EH (cell line): Measurements from ENCODE around the gene FUT1.

ENCODE experiments used
- DNase-seq: peaks from one replicate; pipeline ENCODE4 v3.0.0-alpha.2; 2015; ENCODE audit warnings: low read depth

The FUT1 gene

DNA sequence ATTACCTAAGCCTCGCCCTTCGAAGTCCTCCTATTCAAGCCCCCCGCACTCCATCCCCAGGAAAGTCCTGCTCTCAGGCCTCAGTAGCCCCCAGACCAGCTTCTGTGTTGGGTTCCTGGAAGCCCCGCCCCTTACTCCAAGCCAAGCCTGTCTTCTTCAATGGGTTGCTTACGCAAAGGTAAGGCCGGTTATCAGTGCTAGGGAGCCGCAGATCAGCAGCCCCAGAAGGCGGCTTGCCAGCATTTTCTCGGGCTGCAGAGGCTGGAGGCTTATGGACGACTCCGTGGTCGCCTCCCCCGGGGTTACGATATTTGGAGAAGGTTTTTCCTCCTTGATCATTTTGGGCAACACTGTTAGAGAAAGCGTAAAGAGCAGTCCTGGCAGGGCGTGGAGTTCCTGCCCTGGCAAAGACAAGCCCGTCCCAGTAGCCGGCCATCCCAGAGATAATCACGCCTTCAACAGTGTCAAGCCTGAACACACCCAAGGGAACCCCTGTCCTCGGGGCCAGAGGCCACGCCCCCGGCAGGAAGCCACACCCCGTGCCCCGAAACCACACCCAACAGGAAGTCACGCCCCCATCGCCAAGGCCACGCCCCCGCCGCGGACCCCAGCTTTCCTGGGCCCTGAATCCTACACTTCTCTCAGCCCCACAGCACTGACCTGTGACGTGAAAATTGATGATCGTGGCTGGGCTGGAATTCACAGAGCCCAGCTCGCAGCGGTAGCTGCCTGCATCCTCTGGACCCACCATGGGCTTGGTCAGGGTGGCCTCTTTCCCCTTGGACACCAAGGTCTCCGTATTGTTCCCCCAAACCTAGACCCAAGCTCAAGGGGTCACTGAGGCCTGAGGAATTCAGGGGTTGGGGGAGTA lies 11.1 kb downstream of the FUT1 start:
- DNase-seq = no peak

GRCh38 chr19:48740164-48740972 lies 12.1 kb downstream of the FUT1 start, which contains the start of gene RASIP1:
RASIP1 (minus strand) TSS chr19:48740610; CDS start chr19:48740282, 328 bp downstream.
- DNase-seq = no peak

DNA sequence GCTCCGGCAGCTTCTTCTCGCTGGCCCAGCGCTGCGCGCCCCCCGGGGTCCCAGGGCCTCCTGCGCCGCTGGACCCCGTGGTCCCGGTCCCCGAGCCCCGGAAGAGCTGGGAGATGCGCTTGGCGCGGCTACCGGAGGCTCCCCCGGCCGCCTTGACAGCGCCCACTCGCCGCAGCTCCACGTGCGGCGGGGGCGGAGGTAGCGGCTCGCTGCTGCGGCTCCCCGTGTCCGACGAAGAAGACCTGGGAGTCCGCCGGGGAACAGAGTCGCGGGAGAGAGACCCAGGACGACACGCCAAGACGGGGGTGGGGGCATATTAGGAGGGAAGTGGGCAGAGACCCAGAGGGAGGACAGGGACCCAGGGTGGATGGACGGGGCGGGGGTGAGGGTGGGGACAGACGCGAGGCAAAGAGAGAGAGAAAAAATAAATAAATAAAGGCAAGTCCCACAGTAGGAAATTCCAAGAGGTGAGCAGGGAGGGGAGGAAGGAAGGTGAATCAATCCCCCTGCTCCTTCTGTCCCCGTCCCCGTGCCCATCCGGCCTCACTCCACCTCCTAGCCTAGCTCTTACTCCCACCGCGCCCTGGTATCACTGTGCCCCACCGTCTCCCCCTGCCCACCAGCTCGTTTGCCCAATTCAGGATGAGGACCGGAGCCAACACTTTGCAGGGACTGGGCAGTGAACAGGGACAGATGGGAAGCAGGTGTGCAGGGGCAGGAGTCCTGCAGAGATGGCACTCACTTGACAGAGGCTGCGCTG lies 12.9 kb downstream of the FUT1 start:
- no peak for DNase-seq

DNA sequence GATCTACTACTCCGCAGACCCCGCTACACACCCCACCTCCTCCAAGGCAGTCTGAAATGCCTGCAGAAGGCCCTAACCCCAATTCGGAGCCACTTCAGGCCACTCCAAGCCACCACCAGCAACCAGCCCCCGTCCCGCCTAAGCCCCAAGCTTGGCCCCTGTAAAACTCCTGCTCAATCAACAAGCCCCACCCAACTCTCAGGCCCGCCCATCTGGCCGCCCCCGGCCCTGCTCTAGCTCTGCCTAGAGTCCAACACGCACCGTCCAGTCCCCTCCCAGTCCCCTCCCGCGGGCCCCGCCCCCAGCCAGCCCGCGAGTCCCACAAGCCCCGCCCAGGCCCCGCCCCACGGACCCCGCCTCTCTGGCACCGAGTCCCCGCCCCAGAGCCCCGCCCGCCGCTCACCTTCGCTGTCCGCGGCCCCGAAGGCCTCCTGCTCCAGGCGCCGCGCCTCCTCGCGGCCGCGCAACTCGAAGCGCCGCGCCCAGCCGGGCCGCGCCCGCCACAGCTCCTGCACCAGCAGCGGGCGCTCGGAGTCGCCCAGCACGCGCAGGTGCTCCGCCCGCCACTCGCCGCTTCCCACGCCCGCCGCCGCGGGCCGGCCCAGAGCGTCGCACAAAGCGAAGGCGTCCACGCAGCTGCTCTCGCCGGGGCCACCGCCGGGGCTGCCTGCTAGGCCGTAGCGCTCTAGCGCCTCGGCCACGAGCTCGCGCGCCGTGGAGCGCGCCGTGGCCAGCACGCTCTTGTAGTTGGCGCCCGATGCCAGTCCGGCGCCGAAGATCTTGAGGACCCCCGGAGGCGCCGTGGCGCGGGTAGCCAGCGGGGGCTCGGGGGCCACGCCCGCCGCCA lies 13.7 kb downstream of the FUT1 start:
- peak; percentile 83 for DNase-seq

GRCh38 chr19:48737360-48737998 lies 15.0 kb downstream of the FUT1 start:
- DNase-seq = no peak

GRCh38 chr19:48735031-48735615 lies 17.3 kb downstream of the FUT1 start:
- DNase-seq = peak; percentile 39

DNA sequence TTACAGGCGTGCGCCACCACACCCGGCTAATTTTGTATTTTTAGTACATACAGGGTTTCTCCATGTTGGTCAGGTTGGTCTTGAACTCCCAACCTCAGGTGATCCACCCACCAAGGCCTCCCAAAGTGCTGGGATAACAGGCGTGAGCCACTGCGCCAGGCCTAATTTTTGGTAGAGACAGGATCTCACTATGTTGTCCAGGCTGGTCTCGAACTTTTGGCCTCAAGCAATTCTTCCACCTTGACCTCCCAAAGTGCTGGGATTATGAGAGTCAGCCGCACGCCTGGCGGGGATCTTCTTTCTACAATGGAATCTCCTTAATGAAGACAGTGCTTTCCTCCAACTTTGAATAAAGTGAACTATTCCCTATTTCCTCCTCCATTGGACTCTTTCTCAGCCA lies 17.8 kb downstream of the FUT1 start:
- DNase-seq = no peak

DNA sequence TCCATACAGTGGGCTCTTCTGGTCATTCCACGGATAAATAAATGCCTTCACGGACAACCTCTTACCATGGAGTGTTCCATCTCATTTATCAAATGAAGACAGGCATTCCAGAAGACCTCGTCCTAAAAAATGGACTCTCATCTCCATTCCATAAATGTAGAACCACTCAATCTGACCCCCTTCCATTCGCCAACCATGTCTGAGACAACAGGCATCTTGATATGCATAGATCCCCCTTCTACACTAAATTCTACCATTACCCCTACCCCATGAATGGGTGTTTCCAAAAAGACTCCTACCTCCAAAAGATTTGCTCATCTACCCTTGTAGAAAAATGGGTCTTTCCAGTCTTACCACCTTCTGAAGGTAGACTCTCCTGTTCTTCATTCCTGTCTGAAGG lies 21.0 kb downstream of the FUT1 start:
- DNase-seq = no peak

- DNase-seq = no peak
These were observed 23.4 kb downstream of the FUT1 start for GRCh38 chr19:48728911-48729664.

DNA sequence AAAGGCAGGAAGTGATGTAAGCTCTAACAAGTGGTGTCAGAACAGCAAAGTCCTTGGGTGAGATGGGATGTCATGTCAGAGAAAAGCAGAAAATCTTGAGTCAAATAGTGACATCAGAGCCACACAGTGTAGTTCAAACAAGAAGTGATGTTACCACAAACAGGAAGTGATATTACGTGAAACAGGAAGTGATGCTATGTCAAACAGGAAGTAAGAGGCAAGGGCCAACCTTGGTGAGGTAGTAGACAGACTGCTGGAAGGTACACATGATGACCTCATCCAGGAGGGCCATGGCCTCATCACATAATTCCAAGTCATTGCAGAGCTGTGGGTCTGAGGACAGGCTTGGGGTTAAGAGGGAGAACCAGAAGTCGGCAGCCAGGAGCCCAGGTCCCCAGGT lies 25.9 kb downstream of the FUT1 start:
- DNase-seq = no peak

- peak; percentile 94 for DNase-seq
These were observed 27.4 kb downstream of the FUT1 start for GRCh38 chr19:48724796-48725753.

- no peak for DNase-seq
These were observed 30.2 kb downstream of the FUT1 start for GRCh38 chr19:48722196-48722708.

- peak; percentile 100 for DNase-seq
These were observed 31.7 kb downstream of the FUT1 start for GRCh38 chr19:48720613-48721296.

- DNase-seq = no peak
These were observed 32.2 kb downstream of the FUT1 start for GRCh38 chr19:48720251-48720612.

GRCh38 chr19:48719263-48720171 lies 32.9 kb downstream of the FUT1 start, which contains the start of gene MAMSTR:
MAMSTR (minus strand) TSS chr19:48719725; CDS start chr19:48719031, 694 bp downstream.
- DNase-seq = no peak

DNA sequence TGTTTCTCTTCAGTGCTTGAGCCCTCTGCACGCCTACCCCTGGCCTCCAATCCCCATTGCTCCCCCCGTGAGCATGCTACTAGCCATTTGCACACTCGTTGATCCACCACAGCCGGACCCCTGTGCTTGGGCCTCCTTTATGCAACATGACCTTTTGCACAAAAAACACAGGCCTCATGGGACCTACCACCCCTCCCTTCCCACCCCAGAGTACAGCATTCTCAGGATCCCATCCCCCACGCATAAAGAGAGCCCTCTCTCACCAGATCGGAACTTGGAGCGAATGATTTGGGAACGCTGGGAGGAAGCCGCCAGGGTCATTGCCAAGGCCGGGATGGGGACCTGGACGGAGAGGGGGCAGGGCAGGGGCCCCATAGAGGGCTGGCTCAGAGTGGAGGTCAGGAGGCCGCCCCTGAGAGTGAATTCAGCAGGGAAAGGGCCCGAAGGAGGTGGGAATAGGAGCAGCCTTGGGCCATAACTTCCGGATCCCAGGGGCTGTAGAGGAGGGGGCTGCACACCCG lies 33.7 kb downstream of the FUT1 start:
- DNase-seq = no peak
